OCI-LY1 (cell line): ENCODE results near the gene TBCD.

ENCODE experiments used
- H2AFZ ChIP-seq: fragments of 200-600 bp; sonication (generic), shearing (Covaris generic); 2 replicates; pipeline ENCODE4 v1.6.0; 2014; ENCODE audit warnings: antibody characterized with exemption, mild to moderate bottlenecking, low read length
- H3F3A ChIP-seq: fragments of 200-600 bp; sonication (generic), shearing (Covaris generic); 2 replicates; pipeline ENCODE4 v1.6.0; 2014; ENCODE audit warnings: mild to moderate bottlenecking, antibody characterized with exemption, low read length, moderate library complexity; ENCODE audit not compliant: insufficient read depth
- H3K27ac ChIP-seq: fragments of 200-600 bp; sonication (generic); 2 replicates; pipeline ENCODE4 v1.5.1; 2014; ENCODE audit warnings: low read length, mixed run types, mild to moderate bottlenecking, low read depth; ENCODE audit not compliant: poor library complexity, severe bottlenecking
- H3K27me3 ChIP-seq: fragments of 200-600 bp; sonication (generic); 2 replicates; pipeline ENCODE4 v1.6.0; 2014; ENCODE audit warnings: antibody characterized with exemption, mild to moderate bottlenecking, low read length, moderate library complexity; ENCODE audit not compliant: insufficient read depth
- H3K36me3 ChIP-seq: fragments of 200-600 bp; sonication (generic); 2 replicates; pipeline ENCODE4 v1.6.1; 2014; ENCODE audit warnings: mild to moderate bottlenecking, antibody characterized with exemption, low read length, moderate library complexity, mixed read lengths; ENCODE audit not compliant: insufficient read depth
- H3K4me1 ChIP-seq: fragments of 200-600 bp; sonication (generic); 2 replicates; pipeline ENCODE4 v1.5.1; 2014; ENCODE audit warnings: mild to moderate bottlenecking, low read length, moderate library complexity; ENCODE audit not compliant: insufficient read depth, severe bottlenecking
- H3K4me2 ChIP-seq: fragments of 200-600 bp; sonication (generic), shearing (Covaris generic); 2 replicates; pipeline ENCODE4 v1.6.1; 2014; ENCODE audit warnings: low read length
- H3K4me3 ChIP-seq: fragments of 200-600 bp; sonication (generic); 2 replicates; pipeline ENCODE4 v1.5.1; 2014; ENCODE audit warnings: low read length, low read depth, mild to moderate bottlenecking, mixed read lengths; ENCODE audit not compliant: poor library complexity, severe bottlenecking
- H3K79me2 ChIP-seq: fragments of 200-600 bp; shearing (Covaris generic); 2 replicates; pipeline ENCODE4 v1.6.1; 2016; ENCODE audit warnings: mixed run types, low read length, mixed read lengths; ENCODE audit not compliant: insufficient read depth
- H3K9ac ChIP-seq: fragments of 200-600 bp; sonication (generic), shearing (Covaris generic); 2 replicates; pipeline ENCODE4 v1.6.1; 2014; ENCODE audit warnings: mild to moderate bottlenecking, low read length, mixed read lengths
- H3K9me2 ChIP-seq: fragments of 200-600 bp; sonication (generic), shearing (Covaris generic); 2 replicates; pipeline ENCODE4 v1.6.1; 2014; ENCODE audit warnings: low read depth, mild to moderate bottlenecking, low read length, mixed read lengths
- H3K9me3 ChIP-seq: fragments of 200-600 bp; shearing (Covaris generic); 2 replicates; pipeline ENCODE4 v1.6.1; 2014; ENCODE audit warnings: low read length, mixed read lengths
- H4K20me1 ChIP-seq: fragments of 200-600 bp; sonication (generic), shearing (Covaris generic); 2 replicates; pipeline ENCODE4 v1.6.0; 2016; ENCODE audit warnings: mild to moderate bottlenecking, low read length; ENCODE audit not compliant: insufficient read depth
- CTCF ChIP-seq: fragments of 200-600 bp; sonication (generic), shearing (Covaris generic); IDR thresholded peaks from 2 replicates; pipeline ENCODE4 v1.5.1; 2017; ENCODE audit warnings: mild to moderate bottlenecking, antibody characterized with exemption, low read length, moderate library complexity, mixed read lengths
- EZH2 ChIP-seq: fragments of 200-600 bp; sonication (generic), shearing (Covaris generic); IDR thresholded peaks from 2 replicates; pipeline ENCODE4 v1.8.0; 2017; ENCODE audit warnings: borderline replicate concordance, mixed run types, mild to moderate bottlenecking, antibody characterized with exemption, low read length, moderate library complexity, mixed read lengths

Gene TBCD

GRCh38 chr17:82910041-82910481, 158.2 kb downstream of the TBCD start:
- no peak overlapping the region for H3K27ac ChIP-seq
- H3K4me3 ChIP-seq = no peak overlapping the region
- TF ChIP-seq CTCF = no peak
- no peak for TF ChIP-seq EZH2
- no peaks in the 10 kb centered on the region for H3F3A ChIP-seq
- H3K9ac ChIP-seq = no peak overlapping the region
- H3K9me2 ChIP-seq = no peaks in the 10 kb centered on the region
- peaks cover 29% of the 10 kb centered on the region for H3K4me1 ChIP-seq
- H2AFZ ChIP-seq = no peak overlapping the region
- H3K4me2 ChIP-seq = no peak overlapping the region
- no peaks in the 10 kb centered on the region for H4K20me1 ChIP-seq
- H3K79me2 ChIP-seq = no peaks in the 10 kb centered on the region
- no peaks in the 10 kb centered on the region for H3K27me3 ChIP-seq
- H3K36me3 ChIP-seq = peaks cover 17% of the 10 kb centered on the region
- no peaks in the 10 kb centered on the region for H3K9me3 ChIP-seq

DNA sequence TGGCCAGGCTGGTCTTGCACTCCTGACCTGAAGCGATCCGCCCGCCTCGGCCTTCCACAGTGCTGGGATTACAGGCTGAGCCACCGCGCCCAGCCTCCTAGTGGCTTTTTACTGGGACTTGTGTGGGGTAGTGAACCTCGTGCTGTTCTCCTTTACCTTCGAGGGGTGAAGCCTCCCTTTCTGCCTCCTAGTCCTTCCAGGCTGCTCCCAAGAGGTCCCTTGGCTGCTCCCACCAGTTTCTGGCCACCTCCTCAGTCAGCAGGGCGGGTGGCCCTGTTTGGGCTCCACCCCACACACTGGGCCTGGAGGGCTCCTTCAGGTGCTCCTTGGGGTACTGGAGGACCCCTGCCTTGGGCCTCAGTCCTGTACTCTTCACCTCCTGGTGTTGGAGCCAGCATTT, 158.9 kb downstream of the TBCD start:
- peaks cover 16% of the 10 kb centered on the region for H3K36me3 ChIP-seq
- H3K27ac ChIP-seq = no peak overlapping the region

GRCh38 chr17:82911822-82912221, 160.0 kb downstream of the TBCD start:
- Histone ChIP-seq H3K4me2 (no peak overlapping the region; the same call in 1 of the 2 replicates), H3F3A (no peaks in the 10 kb centered on the region), H3K4me3 (no peak overlapping the region), H3K9me2 (no peaks in the 10 kb centered on the region), H2AFZ (no peak overlapping the region), H3K27ac (peak overlapping the region; percentile 57), H3K9ac (no peak overlapping the region; the same call in 1 of the 2 replicates), H3K79me2 (no peaks in the 10 kb centered on the region), H3K36me3 (peaks cover 6% of the 10 kb centered on the region; the same call in 1 of the 2 replicates), H3K27me3 (no peaks in the 10 kb centered on the region), H3K9me3 (no peaks in the 10 kb centered on the region), H4K20me1 (no peaks in the 10 kb centered on the region), H3K4me1 (peaks cover 43% of the 10 kb centered on the region)
- no peak for TF ChIP-seq CTCF
- TF ChIP-seq EZH2 = no peak

More for the DNA sequence above, 158.9 kb downstream of the TBCD start:
- no peak for TF ChIP-seq EZH2
- TF ChIP-seq CTCF = no peak
- Histone ChIP-seq H3K9me3 (no peaks in the 10 kb centered on the region), H4K20me1 (no peaks in the 10 kb centered on the region), H3K4me2 (no peak overlapping the region), H3K9ac (no peak overlapping the region), H3F3A (no peaks in the 10 kb centered on the region), H3K79me2 (no peaks in the 10 kb centered on the region), H3K4me1 (peaks cover 36% of the 10 kb centered on the region), H2AFZ (no peak overlapping the region), H3K9me2 (no peaks in the 10 kb centered on the region), H3K27me3 (no peaks in the 10 kb centered on the region), H3K4me3 (no peak overlapping the region)
